ENCODE measurements around the gene PDE6B. TPM values are rescaled to one million over a fixed set of nuclear protein-coding genes. Genes with fewer than 3 reads are reported as not detected.
A peak's percentile ranks its signal among the peaks of the same experiment; 100 is the strongest.

The PDE6B gene
- total and polyA plus RNA-seq, 4 donors: 1.1 to 4.0 (median 2.1) TPM

DNA sequence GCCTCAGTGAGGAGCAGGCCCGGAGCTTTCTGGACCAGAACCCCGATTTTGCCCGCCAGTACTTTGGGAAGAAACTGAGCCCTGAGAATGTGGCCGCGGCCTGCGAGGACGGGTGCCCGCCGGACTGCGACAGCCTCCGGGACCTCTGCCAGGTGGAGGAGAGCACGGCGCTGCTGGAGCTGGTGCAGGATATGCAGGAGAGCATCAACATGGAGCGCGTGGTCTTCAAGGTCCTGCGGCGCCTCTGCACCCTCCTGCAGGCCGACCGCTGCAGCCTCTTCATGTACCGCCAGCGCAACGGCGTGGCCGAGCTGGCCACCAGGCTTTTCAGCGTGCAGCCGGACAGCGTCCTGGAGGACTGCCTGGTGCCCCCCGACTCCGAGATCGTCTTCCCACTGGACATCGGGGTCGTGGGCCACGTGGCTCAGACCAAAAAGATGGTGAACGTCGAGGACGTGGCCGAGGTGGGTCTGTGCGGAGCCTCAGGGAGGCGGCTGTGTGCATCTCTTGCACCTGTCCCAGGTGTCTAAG is 323 bp downstream of the PDE6B start:
- 91 to 92% methylated on average over 39 of the region's 39 CpGs for WGBS, 2 donors
- ATAC-seq (ENCODE audit: low FRiP score) (no peak), DNase-seq (peak; percentile 30 to 67)
- Histone ChIP-seq H3K4me3 (ENCODE audit: low read length in 2 of 2) (no peak overlapping the region), H3K27me3 (ENCODE audit: control insufficient read depth in 1 of 2, insufficient read depth in 2 of 2, low read length in 1 of 2) (no peaks in the 10 kb centered on the region), H3K36me3 (ENCODE audit: control insufficient read depth in 1 of 2, insufficient read depth in 2 of 2, low read length in 1 of 2) (no peaks in the 10 kb centered on the region), H3K4me1 (ENCODE audit: control insufficient read depth in 1 of 2, insufficient read depth in 2 of 2, low read length in 2 of 2) (no peaks in the 10 kb centered on the region), H3K9me3 (ENCODE audit: control insufficient read depth, low read length) (no peaks in the 10 kb centered on the region), H3K27ac (ENCODE audit: low read depth in 1 of 2, low read length in 2 of 2) (no peak overlapping the region)
- intact Hi-C loops (cut with DNase I): no loop called here

DNA sequence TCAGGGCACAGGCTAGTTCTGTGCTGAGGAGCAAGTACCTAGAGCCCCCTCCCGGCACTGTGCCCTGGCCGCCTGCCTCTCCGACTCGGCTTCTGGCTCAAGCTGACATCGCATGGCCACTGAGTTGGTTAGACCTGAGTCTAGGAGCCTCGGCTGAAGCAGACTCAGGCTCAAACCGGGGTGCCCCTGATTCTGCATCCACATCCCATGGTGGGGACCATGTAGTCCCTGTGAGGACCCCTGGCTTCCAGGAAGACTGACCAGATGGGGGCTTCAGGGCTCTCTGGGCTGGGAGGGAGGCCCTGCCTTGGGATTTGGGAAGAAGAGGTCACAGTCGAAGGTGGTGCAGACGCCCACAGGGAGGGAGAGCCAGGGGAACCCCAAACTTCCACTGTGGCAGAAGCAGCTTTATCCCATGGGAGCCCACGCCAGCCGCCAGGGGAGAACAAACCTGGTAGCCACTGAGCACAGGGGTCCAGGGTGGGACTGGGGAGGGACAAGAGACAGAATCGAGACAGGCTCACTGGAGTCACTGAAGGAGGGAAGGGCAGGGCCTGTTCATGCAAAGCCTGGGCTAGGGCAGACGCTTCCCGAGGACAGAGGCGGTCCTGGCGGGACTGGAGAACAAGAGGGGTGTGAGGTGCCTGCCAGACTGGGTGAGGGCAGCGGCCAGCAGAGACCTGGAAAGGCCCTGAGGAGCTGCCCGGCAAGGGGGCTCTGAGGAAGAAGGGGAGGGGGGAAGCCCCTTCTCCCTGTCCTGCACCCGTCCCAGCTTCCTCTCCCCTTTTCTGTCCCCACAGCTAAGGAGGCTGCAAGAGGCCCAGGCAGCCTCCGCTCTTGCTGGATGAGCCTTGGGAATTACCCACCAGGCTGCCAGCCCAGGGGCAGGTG is 1.1 kb downstream of the PDE6B start:
- Histone ChIP-seq H3K27me3 (ENCODE audit: control insufficient read depth in 1 of 2, insufficient read depth in 2 of 2, low read length in 1 of 2) (no peaks in the 10 kb centered on the region), H3K4me3 (ENCODE audit: low read length in 2 of 2) (no peak overlapping the region), H3K4me1 (ENCODE audit: control insufficient read depth in 1 of 2, insufficient read depth in 2 of 2, low read length in 2 of 2) (no peaks in the 10 kb centered on the region), H3K27ac (ENCODE audit: low read depth in 1 of 2, low read length in 2 of 2) (no peak overlapping the region), H3K36me3 (ENCODE audit: control insufficient read depth in 1 of 2, insufficient read depth in 2 of 2, low read length in 1 of 2) (no peaks in the 10 kb centered on the region), H3K9me3 (ENCODE audit: control insufficient read depth, low read length) (no peaks in the 10 kb centered on the region)
- intact Hi-C loops (cut with DNase I): no loop called here
- DNase-seq: peak; percentile 29 to 64
- WGBS, 2 donors: 74 to 77% methylated on average over 19 to 20 of the region's 20 CpGs
- ATAC-seq (ENCODE audit: low FRiP score): no peak

DNA sequence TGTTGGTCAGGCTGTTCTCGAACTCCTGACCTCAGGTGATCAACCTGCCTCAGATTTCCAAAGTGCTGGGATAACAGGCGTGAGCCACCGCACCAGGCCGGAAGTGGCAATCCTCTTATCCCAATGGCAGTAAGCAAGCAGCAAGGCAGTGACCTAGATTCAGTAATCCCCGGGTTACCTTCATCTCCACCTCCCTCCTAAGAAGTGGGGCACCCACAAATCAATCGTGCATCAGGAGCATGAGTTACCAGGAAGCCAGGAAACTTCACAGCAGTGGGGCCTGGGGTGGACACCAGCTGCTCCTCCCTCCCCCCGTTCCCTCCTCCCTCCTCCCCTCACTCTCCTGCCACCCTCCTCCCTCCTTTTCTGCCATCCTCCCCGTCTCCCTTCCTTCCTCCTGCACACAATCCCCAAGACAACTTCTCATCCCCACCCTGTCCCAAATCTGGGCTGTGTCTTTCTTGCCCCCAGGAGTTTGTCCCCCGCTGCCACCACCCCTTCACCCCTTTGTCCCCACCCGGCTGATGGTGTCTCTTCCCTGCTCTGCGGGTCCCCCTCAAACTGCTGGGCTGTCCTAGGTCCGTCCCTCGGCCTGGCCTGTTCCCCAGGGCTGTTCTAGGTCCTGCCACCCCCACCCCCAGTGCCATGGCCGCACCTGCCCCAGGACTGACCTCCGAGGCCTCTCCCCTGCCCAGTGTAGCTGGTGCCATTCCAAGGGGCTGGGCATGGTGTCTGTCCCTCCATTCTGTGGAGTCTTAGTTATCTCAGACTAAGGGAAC is 2.2 kb downstream of the PDE6B start:
- Histone ChIP-seq H3K4me3 (ENCODE audit: low read length in 2 of 2) (no peak overlapping the region), H3K36me3 (ENCODE audit: control insufficient read depth in 1 of 2, insufficient read depth in 2 of 2, low read length in 1 of 2) (no peaks in the 10 kb centered on the region), H3K4me1 (ENCODE audit: control insufficient read depth in 1 of 2, insufficient read depth in 2 of 2, low read length in 2 of 2) (no peaks in the 10 kb centered on the region), H3K9me3 (ENCODE audit: control insufficient read depth, low read length) (peaks cover 3% of the 10 kb centered on the region), H3K27me3 (ENCODE audit: control insufficient read depth in 1 of 2, insufficient read depth in 2 of 2, low read length in 1 of 2) (no peaks in the 10 kb centered on the region), H3K27ac (ENCODE audit: low read depth in 1 of 2, low read length in 2 of 2) (no peak overlapping the region)
- no peak for ATAC-seq (ENCODE audit: low FRiP score)
- intact Hi-C loops (cut with DNase I): no loop called here
- WGBS, 2 donors: 79 to 80% methylated on average over 13 to 14 of the region's 15 CpGs
- peak; percentile 20 to 57 for DNase-seq

DNA sequence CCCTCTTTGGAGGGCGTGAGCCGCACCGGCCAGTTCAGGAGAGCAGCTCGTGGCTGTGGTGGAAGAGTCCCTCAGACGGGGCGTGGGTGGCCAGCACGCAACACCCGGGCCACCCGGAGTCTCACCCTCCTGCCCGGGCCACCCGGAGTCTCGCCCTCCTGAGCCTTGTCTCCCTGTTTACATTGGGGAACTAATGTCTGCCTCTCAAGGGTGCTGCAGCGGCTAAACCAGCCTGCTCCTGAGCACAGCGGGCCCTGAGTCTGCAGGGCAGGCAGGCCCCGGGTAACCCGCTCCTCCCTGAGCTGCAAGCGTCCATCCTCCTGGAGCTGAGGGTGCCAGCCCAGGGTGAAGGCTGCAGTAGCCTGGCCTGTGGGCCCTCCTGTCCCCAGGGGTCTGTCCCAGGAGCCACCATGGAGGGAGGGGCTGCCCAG is 3.0 kb downstream of the PDE6B start:
- DNase-seq: peak in 1 of 2 donors; percentile 70
- WGBS, 2 donors: 89 to 91% methylated on average over 17 of the region's 17 CpGs
- ATAC-seq (ENCODE audit: low FRiP score): no peak
- Histone ChIP-seq H3K27ac (ENCODE audit: low read depth in 1 of 2, low read length in 2 of 2) (no peak overlapping the region), H3K4me3 (ENCODE audit: low read length in 2 of 2) (no peak overlapping the region), H3K27me3 (ENCODE audit: control insufficient read depth in 1 of 2, insufficient read depth in 2 of 2, low read length in 1 of 2) (no peaks in the 10 kb centered on the region), H3K36me3 (ENCODE audit: control insufficient read depth in 1 of 2, insufficient read depth in 2 of 2, low read length in 1 of 2) (no peaks in the 10 kb centered on the region), H3K9me3 (ENCODE audit: control insufficient read depth, low read length) (peaks cover 3% of the 10 kb centered on the region), H3K4me1 (ENCODE audit: control insufficient read depth in 1 of 2, insufficient read depth in 2 of 2, low read length in 2 of 2) (no peaks in the 10 kb centered on the region)
- intact Hi-C loops (cut with DNase I): no loop called here

DNA sequence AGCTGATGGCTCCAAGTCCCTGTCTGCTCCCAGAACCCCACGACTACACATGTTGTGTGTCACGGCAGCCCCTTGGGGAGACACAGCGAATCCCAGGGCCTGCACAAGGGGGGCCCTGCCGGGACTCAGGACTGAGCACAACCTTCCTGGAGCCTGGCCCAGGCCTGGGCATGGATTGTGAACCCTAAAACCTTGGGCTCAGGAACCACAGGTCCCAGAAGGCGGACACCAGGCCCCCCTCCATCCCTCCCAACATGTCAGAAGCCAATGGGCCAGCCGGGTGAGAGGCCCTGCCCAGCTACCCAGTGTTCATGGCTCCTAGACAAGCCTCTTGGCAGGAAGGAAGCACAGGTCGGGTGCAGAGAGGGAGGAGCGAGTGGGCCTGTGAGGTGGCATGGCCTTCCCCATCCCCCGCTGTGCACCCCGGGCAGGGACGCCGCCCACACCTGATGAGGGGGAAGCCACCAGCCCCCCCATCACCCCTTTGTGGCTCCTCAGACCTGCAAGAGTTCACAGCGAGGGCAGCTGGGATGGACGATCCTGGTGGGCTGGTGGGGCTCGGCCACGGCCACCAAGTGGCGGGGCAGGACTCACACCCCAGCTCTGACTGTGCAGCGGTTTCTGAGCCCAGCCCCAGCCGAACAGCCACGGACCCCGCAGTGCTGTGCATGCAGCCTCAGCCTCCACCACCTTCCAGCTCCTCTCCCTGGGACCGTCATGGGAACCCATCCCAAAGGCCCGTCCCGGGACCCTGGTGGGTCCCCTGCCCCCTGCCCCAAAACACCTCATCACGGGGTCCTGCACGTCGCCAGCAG is 3.7 kb downstream of the PDE6B start:
- WGBS, 2 donors: 84 to 86% methylated on average over 26 to 27 of the region's 27 CpGs
- no peak for ATAC-seq (ENCODE audit: low FRiP score)
- Histone ChIP-seq H3K27ac (ENCODE audit: low read depth in 1 of 2, low read length in 2 of 2) (no peak overlapping the region), H3K4me3 (ENCODE audit: low read length in 2 of 2) (no peak overlapping the region), H3K9me3 (ENCODE audit: control insufficient read depth, low read length) (peaks cover 3% of the 10 kb centered on the region), H3K4me1 (ENCODE audit: control insufficient read depth in 1 of 2, insufficient read depth in 2 of 2, low read length in 2 of 2) (no peaks in the 10 kb centered on the region), H3K36me3 (ENCODE audit: control insufficient read depth in 1 of 2, insufficient read depth in 2 of 2, low read length in 1 of 2) (no peaks in the 10 kb centered on the region), H3K27me3 (ENCODE audit: control insufficient read depth in 1 of 2, insufficient read depth in 2 of 2, low read length in 1 of 2) (no peaks in the 10 kb centered on the region)
- DNase-seq: peak; percentile 30 to 55
- intact Hi-C loops (cut with DNase I): no loop called here

DNA sequence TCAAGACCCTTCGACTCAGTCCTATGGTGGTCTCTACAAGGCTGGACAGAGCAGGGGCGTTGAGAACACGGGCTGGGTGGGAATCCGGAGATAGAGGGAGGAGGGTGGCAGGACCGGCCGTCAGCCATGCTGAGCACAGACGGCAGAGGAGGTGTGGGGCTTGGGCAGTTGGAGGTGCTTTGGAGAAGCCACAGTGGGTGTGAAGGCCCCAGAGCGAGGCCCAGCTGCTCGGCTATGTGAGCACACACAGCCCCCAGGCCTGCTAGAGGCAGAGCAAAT is 4.2 kb downstream of the PDE6B start:
- no peak for ATAC-seq (ENCODE audit: low FRiP score)
- intact Hi-C loops (cut with DNase I): no loop called here

DNA sequence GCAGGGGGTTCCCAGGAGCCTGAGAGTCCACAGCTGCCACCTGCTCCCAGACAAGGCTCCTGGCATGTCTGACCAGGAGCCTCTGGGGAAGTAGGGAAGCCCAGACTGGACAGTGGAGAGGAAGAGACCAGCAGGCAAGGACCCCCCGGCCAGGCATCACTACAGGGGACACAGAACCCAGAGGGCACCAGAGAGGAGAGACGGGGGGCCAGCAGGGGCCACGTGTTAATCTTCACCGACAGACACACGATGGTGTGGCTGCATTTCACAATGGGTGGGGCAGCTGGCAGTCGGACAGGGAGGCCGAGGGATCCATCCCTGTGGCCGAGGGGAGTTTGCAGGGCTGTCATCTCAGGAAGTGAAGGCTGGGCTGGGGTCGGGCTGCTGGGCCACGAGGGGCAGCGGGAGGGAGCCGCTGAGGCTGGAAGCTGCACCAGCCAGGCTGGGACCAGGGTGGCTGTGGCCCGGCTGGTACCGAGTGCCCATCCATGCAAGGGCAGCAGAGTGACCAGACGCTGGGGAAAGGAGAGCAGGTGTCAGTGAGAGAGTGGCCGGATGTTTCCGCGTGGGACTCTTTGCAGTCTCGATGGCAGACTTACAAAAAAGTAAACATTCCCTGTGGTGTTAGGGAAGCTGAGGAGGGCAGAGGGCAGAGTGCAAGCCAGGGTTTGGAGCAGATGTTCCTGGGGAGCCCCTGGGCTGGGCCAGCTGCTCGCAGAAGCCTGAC is 4.7 kb downstream of the PDE6B start:
- WGBS, 2 donors: 43 to 44% methylated on average over 20 of the region's 20 CpGs
- Histone ChIP-seq H3K36me3 (ENCODE audit: control insufficient read depth in 1 of 2, insufficient read depth in 2 of 2, low read length in 1 of 2) (no peaks in the 10 kb centered on the region), H3K4me1 (ENCODE audit: control insufficient read depth in 1 of 2, insufficient read depth in 2 of 2, low read length in 2 of 2) (no peaks in the 10 kb centered on the region), H3K9me3 (ENCODE audit: control insufficient read depth, low read length) (peaks cover 3% of the 10 kb centered on the region), H3K27ac (ENCODE audit: low read depth in 1 of 2, low read length in 2 of 2) (no peak overlapping the region), H3K27me3 (ENCODE audit: control insufficient read depth in 1 of 2, insufficient read depth in 2 of 2, low read length in 1 of 2) (no peaks in the 10 kb centered on the region), H3K4me3 (ENCODE audit: low read length in 2 of 2) (no peak overlapping the region)
- DNase-seq (peak; percentile 20 to 60), ATAC-seq (ENCODE audit: low FRiP score) (no peak)
- intact Hi-C loops (cut with DNase I): no loop called here

More for the DNA sequence above, 4.2 kb downstream of the PDE6B start:
- Histone ChIP-seq H3K27ac (ENCODE audit: low read depth in 1 of 2, low read length in 2 of 2) (no peak overlapping the region), H3K27me3 (ENCODE audit: control insufficient read depth in 1 of 2, insufficient read depth in 2 of 2, low read length in 1 of 2) (no peaks in the 10 kb centered on the region), H3K36me3 (ENCODE audit: control insufficient read depth in 1 of 2, insufficient read depth in 2 of 2, low read length in 1 of 2) (no peaks in the 10 kb centered on the region), H3K4me3 (ENCODE audit: low read length in 2 of 2) (no peak overlapping the region), H3K4me1 (ENCODE audit: control insufficient read depth in 1 of 2, insufficient read depth in 2 of 2, low read length in 2 of 2) (no peaks in the 10 kb centered on the region), H3K9me3 (ENCODE audit: control insufficient read depth, low read length) (peaks cover 3% of the 10 kb centered on the region)
- WGBS, 2 donors: 72 to 74% methylated on average over 9 of the region's 9 CpGs
- peak in 1 of 2 donors; percentile 51 for DNase-seq

DNA sequence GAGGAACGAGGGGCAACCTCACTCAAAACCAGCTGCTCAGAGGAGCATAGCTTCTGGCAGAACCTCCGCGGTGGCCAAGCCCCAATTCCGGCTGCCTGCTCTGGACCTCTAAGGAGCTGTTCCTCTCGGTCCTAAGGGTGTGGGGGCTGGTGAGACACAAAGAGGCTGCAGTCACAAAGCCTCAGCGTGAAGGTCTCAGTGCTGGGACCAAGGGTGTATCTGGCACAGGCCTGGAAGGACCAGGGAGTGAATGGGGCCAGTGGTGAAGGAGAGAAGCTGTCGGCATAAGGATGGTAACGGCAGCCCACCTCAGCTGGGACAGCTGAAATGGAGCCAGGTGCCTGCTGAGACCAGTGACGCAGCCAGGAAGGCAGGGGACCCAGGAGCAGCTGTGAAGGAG is 5.3 kb downstream of the PDE6B start:
- Histone ChIP-seq H3K27ac (ENCODE audit: low read depth in 1 of 2, low read length in 2 of 2) (no peak overlapping the region), H3K27me3 (ENCODE audit: control insufficient read depth in 1 of 2, insufficient read depth in 2 of 2, low read length in 1 of 2) (no peaks in the 10 kb centered on the region), H3K4me3 (ENCODE audit: low read length in 2 of 2) (no peak overlapping the region), H3K4me1 (ENCODE audit: control insufficient read depth in 1 of 2, insufficient read depth in 2 of 2, low read length in 2 of 2) (no peaks in the 10 kb centered on the region), H3K9me3 (ENCODE audit: control insufficient read depth, low read length) (peaks cover 3% of the 10 kb centered on the region), H3K36me3 (ENCODE audit: control insufficient read depth in 1 of 2, insufficient read depth in 2 of 2, low read length in 1 of 2) (no peaks in the 10 kb centered on the region)
- 51 to 59% methylated on average over 9 of the region's 9 CpGs for whole genome bisulfite sequencing, 2 donors
- peak; percentile 23 to 33 for DNase-seq
- no peak for ATAC-seq (ENCODE audit: low FRiP score)
- intact Hi-C loops (cut with DNase I): no loop called here
